Bone marrow (tissue), 2 donors: ENCODE results near the gene MYO1G.
"Not testable (repeated sequence)": the region's sequence is repeated elsewhere in the genome, so short reads cannot be mapped to it uniquely, and the experiment has no call there.

ENCODE experiments used
- DNase-seq, 2 donors: peaks; one replicate each; lab custom pipeline; 2025; lab: John Stamatoyannopoulos, UW

Gene MYO1G

GRCh38 chr7:44978511-44979366, at the start of gene MYO1G:
MYO1G (minus strand) TSS chr7:44979015; CDS start chr7:44978961, 54 bp downstream.
- peak; percentile 57 to 96 for DNase-seq

- no peak for DNase-seq
These were observed 49.5 kb upstream of the MYO1G start for GRCh38 chr7:45028138-45028919.

DNA sequence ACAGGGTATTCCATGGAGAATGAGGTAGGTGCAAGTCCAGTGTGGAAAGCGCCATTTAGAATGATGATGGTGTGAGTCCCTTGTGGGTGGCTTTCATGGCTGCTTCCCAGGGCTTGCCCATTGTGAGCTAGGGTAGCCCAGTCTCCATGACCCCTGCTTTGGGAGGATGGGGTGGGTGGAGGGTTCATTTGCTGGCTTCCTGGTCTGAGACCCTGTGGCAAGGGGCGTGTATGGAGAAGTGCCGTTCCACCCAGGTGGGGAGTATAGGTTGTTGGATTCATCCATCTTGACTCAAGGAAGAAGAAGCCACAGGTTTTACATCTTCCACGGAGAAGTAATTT, 48.9 kb upstream of the MYO1G start:
- no peak for DNase-seq

DNA sequence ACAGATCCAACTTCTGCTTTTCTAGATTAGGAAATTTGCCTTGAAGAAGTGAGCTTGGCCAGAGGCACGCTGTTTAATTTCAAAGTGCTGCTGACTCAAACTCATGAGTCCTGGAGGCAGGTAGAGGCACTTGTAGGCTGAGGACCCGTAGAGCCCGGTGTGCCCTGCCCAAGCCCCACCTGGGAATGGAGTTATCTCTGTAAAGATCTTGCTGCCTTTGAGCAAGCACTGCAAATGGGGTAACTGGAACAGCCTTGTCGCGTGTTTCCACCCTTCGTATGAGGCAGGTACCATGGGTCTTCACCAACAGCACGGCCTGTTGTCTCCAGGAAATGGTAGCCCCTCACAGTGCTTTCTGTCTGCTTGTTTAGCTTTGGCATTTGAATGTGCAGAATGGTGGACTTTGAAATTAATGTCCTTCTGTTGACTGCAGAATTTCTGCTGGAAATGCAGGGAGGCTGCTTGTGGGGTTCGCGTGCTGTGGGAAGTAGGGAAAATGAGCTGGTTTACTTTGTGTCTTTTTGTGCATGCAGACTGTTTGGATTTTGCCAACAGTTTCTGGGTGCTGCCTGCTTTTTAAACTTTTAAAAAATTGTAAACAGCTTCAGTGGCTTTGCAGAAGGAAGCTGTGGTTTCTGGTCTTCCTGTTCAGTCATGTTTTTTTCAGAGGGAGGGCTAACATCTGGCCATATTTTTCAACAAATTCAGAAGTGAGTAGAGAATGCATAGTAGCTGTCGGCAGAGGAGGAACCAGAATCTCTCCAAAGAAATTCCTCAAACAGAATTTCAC, 48.4 kb upstream of the MYO1G start:
- DNase-seq = peak; percentile 15 to 89

DNA sequence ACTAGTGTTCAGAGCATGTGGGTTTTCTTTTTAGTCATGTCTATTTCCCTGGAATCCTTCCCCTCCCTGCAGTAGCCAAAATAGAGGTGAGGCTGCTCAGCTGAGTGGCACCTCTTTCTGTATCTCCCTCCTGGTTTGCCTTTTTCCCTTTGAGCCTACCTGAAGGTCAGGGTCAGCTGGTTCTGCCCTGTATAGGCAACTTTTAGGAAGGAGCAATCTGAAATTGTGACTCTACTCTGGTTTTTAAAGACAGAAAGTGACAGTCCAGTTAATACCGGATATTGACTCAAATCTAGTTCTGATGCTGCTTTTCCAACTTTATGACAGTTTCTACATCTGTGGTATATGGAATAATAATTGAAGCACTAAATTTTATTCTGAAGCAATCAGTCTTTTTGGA, 47.2 kb upstream of the MYO1G start:
- DNase-seq = no peak

- DNase-seq = not testable (repeated sequence)
These were observed 46.7 kb upstream of the MYO1G start for GRCh38 chr7:45025473-45025872.

DNA sequence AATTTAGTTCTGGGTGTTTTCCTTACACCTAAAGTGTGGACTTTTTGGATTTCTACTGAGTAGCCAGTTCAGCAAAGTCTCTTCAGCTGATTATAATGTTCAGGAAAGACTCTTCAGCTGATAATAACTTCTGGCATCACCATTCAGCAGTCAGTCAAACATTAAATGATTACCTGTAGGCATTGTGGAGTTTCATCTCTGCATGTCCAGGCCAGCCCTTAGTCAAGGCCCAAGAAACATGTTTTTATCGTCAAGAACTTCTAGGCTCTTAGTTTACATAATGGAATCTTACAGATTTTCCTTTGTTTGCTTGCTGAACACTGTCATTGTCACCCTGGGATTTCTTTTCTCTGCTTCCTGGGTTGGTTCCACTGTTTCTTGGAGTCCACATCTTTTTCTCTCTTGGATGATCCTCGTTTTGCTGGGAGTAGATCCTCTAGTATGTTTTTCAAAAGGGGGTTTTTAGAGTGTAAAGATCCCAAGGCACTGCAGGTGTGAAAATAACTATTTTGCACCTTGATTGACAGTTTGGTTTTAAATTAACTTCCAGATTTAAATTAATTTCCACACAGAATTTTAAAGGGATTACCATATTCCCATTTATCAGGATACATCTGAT, 45.4 kb upstream of the MYO1G start:
- DNase-seq = no peak

DNA sequence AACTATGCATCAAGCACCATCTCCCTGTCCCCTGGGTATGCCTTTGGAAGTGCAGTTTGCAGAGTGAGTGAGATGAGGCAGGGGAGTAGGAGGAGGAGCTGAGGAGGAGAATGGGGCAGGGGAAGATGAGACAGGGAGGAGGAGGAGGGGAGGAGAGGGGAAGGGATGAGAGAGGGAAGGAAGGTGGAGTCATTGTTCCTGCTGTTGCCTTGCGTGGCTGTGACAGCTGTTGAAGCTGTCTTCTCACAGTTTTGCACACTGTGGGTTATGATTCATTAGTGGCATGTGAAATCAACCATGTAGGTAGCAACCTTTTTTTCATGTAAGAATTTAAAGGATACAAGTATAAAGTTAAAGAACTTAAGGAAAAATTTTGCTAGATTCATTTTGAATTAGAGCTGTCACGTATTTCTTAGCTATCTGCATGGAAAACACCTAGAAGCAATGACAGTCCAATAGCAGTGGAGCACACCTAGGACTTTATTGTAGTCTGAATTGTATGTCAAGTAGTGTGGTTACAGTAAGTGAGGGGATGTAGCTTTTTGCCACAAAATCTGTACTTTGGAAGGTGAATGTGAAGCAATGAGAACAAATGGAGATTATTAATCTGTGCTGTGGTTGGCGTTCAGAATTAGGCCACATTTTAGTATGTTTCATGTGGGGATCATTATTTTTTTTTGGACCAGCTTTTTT, 42.9 kb upstream of the MYO1G start:
- peak in 1 of 2 donors; percentile 87 for DNase-seq

- no peak for DNase-seq
These were observed 42.1 kb upstream of the MYO1G start for GRCh38 chr7:45020915-45021314.

DNA sequence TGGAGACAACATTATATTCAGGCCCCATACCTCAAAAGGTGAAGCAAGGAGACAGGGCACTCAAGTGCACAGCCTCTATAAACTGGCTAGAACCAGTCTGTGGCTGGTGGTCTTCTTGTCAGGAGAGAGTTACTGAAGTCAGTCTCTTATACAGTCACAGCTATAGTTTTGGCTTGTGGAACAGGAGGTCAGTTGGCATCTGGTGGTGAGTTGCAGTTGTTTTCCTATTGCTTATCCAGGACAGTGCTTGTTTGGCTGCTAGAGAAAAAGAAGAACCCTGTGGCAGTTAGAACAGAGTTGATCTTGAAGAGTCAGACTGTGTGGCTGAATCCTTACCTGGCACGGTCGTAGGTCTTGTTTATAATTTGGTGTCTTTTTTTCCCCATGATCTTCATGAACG, 38.4 kb upstream of the MYO1G start:
- DNase-seq = no peak

- no peak for DNase-seq
These were observed 36.5 kb upstream of the MYO1G start for GRCh38 chr7:45015313-45015712.

GRCh38 chr7:45013465-45013967, 34.7 kb upstream of the MYO1G start:
- no peak for DNase-seq

DNA sequence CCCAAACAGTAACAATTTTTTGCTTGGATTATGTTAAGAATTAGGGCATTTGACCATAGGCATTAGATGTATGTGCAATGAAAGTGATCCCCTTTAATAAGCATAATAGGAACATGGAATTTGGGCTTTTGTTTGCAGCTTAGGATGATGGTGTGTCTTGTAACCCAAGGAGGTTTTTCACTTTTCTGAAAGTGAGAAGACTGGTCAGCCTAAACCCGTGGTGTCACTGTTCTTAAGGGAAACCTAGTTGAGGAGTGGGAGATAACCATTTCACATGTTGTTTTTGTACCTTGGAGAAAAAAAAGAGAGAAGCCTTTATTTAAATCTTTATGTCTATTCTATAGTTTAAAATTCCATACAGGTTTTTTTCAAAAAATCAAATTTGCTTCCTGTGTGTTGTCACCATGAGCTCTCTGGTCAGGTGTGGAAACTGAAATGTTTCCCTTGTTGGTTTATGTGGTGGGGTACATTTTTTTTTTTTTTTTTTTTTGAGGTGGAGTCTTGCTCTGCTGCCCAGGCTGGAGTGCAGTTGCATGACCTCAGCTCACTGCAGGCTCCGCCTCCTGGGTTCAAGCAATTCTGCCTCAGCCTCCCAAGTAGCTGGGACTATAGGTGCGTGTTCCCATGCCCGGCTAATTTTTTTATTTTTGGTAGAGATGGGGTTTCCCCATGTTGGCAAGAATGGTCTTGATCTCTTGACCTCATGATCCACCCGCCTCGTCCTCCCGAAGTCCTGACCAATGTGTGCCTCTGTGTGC, 28.9 kb upstream of the MYO1G start:
- DNase-seq = no peak

DNA sequence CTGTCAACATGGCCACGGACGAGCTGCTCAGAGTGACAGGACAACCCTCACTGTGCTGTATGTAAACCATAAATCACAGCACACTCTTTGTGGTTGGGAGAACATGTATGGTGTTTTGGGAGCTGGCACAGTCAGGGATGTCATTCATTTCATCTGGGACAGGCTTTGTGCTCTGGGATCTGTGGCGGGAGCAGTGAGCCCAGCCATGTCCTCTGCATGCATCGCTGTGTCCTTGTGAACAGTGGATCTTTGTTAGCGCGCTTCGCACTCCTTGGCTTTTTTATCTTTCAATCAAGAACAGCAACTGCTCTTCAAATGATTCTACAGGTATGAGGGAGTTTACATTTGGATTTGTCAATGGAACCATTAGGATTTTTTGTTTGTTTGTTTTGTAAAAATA, 28.3 kb upstream of the MYO1G start:
- DNase-seq = no peak

GRCh38 chr7:45003789-45004188, 25.0 kb upstream of the MYO1G start:
- DNase-seq = no peak

GRCh38 chr7:45001826-45002225, 23.0 kb upstream of the MYO1G start:
- DNase-seq = no peak

DNA sequence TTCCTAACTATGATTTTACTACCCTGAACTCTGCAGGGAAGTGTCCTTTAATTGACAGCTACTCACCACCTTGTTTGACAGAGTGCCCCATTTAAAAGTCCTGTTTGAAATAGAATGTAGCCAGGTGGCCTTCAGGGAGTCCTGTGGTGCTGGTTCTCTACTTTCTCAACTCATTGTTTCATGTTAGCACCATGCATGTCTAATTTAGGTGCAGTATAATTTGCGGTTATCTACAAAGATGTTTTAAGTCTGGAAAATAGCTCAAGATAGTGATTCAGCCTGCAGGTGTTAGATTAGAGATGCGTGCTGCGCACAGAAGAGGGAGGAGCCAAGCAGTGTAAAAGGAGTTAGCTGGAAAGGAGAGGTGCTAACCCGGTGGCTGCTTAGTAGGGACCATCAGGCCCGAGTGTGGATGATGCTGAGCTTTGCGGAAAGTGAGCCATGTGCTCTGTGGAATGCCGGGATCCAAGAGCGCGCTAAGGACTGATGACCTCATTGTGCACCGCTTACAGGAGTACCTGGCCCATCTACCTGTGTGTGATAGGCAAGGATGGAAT, 22.4 kb upstream of the MYO1G start:
- no peak for DNase-seq

DNA sequence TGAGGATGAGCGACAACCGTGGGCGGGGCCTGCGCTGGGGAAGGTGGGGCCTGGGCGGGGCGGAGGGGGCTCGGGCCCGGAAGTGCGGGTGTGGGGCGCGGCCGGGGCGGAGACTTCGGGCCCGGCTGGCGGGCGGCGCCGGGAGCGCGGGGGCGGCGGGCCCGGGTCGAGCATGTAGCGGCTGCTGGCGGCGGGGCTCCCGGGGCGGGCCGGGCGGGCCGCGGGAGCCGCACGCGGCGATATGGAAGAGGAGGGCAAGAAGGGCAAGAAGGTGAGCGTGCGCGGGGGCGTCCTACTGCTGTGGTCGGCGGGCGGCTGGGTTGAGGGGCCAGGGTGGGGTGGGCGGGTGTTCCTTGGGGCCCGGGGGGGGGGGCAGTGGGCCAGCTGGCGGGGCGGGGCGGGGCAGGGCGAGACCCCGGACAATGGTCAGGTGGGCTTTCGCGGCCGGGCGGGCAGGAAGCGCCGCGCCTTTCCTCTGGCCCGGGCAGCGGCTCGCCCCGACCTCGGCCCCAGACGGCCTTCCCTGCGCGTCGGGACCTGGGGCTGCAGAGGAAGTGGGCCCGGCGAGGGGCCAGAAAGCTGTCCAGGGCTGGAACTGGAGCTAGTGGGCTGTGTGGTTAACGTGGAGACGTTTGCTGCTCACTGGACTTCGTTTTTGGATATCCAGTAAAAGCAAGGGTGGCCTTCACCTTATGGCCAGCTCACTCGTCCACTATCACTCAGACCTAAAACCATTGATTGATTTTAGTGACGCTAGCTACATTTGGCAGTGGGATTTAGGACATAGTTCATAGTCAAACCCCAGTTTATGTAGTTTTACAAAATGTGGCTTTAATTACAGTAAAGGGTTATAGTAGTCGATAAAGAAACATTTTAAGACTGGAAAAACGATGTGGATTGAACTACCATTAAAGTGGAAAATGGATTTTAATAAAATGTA, 21.5 kb upstream of the MYO1G start, which contains the start of gene CCM2:
CCM2 (plus strand) TSS at position 109 of the 940 bp plus-strand sequence; CDS start at position 242, 133 bp downstream.
- no peak for DNase-seq
